Measurements from ENCODE around the gene ZSCAN29. TPM values are rescaled to one million over a fixed set of nuclear protein-coding genes. Genes with fewer than 3 reads are reported as not detected.

The ZSCAN29 gene
- 10 to 100 TPM; 17.4 to 34.6 (median 21.5) TPM for total RNA-seq

DNA sequence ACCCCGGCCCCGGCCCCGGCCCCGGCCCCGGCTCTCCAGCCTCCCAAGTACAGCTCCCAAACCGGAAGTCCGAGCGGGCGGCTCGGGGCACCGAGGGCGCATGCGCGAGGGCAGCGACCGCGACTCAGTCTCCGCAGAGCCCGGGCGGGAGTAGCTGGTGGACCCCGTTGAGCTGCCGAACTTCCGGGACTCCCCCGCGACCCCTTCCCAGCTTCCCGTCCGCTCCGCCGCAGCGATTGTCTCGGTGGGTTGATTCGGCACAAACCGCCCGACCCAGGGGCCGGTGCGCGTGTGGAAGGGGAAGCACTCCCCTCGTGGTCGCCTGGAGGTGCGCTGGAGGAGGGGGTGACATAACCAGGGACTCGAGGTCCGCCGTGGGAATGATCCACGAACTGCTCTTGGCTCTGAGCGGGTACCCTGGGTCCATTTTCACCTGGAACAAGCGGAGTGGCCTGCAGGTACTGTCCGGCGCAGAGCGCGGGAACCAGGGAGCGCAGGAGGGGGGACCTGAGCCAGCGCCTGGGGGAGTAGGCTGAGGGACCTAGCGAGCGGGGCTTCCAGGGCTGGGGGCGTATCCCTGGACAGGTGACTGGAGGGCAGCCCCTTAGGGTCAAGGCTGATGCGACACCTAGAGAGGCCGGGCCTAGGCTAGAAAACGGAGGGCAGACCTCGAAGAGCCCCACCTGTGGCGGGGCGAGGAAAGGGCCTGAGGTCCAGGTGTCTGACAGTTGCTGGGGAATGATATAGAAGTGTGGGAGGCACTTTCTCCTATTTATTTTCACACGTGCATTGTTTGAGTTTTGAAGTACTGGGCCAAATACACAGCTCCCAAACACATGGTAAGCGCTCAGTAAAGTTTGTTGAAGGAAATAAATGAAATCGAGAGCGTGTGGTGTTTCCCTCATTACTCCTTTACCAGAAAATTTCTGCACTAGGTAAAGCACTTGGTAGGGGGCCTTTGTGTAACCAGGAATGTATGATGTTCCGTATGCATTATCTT lies at the start of gene ZSCAN29, which contains the start of gene TUBGCP4:
TSS of gene ZSCAN29 (minus strand) at position 69 of the 1,000 bp plus-strand sequence. CDS start 1,130 bp downstream, outside the sequence.
TSS of gene TUBGCP4 (plus strand) at position 127 of the 1,000 bp plus-strand sequence. CDS start at position 381, 254 bp downstream.
- peak; percentile 94 for DNase-seq (ENCODE audit: extremely low spot score)
- Histone ChIP-seq H3K4me1 (peaks cover 26 to 34% (median 33%) of the 10 kb centered on the region in 4 donors), H3K9me3 (no peaks in the 10 kb centered on the region), H3K4me3 (peak within 1 kb of the TSS; percentile 66 to 97 (median 80)), H3K27me3 (no peaks in the 10 kb centered on the region), H3K36me3 (peaks cover 1 to 20% (median 12%) of the 10 kb centered on the region in 4 donors), H3K27ac (replicated peaks in 1 of 4) (peak within 1 kb of the TSS; percentile 75 to 84 (median 79))
- intact Hi-C loops (cut with DNase I), result loop anchor here (5.0 kb wide), 1 partner anchor 39 kb away; the partner anchor contains the start of gene LCMT2
- 9% methylated on average over 18 of the region's 66 CpGs for WGBS
- no peak for TF ChIP-seq POLR2A (IDR thresholded peaks at IDR 0.05; ENCODE audit: low read depth)
- TF ChIP-seq EP300 (IDR thresholded peaks at IDR 0.05), result no peak
- TF ChIP-seq CTCF (IDR thresholded peaks at IDR 0.05), result peak in 2 of 3 experiments; percentile 9 to 38
- TF ChIP-seq POLR2AphosphoS5 (IDR thresholded peaks at IDR 0.05), result peak; percentile 58 to 68

DNA sequence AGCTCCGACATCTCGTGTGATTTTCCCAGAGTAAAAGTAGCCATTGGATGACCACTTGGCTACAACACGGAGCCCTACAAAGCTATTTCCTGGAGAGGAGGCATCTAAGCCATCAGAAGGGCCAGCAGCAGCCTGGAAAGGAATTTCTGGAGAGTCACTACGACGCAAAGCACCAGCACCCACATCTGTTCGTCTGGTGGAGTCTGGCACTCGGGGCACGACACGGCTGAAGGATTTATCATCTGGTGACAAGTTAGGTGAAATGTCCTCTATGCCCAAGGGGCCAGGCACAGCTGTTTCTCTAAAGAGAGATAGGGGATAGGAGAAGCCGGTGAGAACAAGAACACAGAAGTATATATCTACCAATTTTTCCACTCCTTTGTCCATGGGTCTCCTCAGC lies 49.6 kb upstream of the ZSCAN29 start:
- H3K4me1 ChIP-seq, result no peaks in the 10 kb centered on the region
- H3K27ac ChIP-seq (replicated peaks in 1 of 4), result no peak overlapping the region
- TF ChIP-seq CTCF (IDR thresholded peaks at IDR 0.05) (no peak), POLR2AphosphoS5 (IDR thresholded peaks at IDR 0.05) (no peak), POLR2A (IDR thresholded peaks at IDR 0.05; ENCODE audit: low read depth) (no peak), EP300 (IDR thresholded peaks at IDR 0.05) (no peak)
- H3K36me3 ChIP-seq, result peaks cover 17 to 89% (median 77%) of the 10 kb centered on the region in 4 donors
- intact Hi-C loops (cut with DNase I), result no loop called here
- no peaks in the 10 kb centered on the region for H3K27me3 ChIP-seq
- no peak overlapping the region for H3K4me3 ChIP-seq
- H3K9me3 ChIP-seq, result no peaks in the 10 kb centered on the region
- 82% methylated on average over 10 of the region's 10 CpGs for WGBS
- no peak for DNase-seq (ENCODE audit: extremely low spot score)

GRCh38 chr15:43414196-43414595 lies 43.4 kb upstream of the ZSCAN29 start:
- H3K9me3 ChIP-seq, result no peaks in the 10 kb centered on the region
- no peaks in the 10 kb centered on the region for H3K4me1 ChIP-seq
- H3K36me3 ChIP-seq, result peaks cover 22 to 95% (median 78%) of the 10 kb centered on the region in 4 donors
- no peak overlapping the region for H3K27ac ChIP-seq (replicated peaks in 1 of 4)
- intact Hi-C loops (cut with DNase I), result no loop called here
- H3K27me3 ChIP-seq, result no peaks in the 10 kb centered on the region
- no peak overlapping the region for H3K4me3 ChIP-seq
- TF ChIP-seq CTCF (IDR thresholded peaks at IDR 0.05), result no peak
- no peak for DNase-seq (ENCODE audit: extremely low spot score)

DNA sequence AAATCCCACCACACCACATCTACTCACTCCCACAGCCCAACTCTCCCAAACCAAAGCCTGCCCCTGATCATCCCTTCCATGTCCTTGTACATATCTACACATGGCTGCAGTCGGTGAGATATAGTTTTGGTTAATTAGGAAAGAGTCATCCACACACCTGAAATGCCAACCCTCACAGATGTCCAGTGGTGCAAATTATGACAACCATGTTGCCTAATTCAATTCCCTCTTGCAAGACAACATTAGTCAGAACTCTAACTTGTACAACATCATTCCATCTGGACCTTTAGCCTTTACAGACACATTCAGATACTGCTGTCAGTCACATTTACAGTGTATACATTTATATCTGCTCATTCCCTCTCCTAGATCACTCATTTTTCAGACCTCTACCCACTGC lies 41.3 kb upstream of the ZSCAN29 start:
- Histone ChIP-seq H3K9me3 (no peaks in the 10 kb centered on the region), H3K27ac (replicated peaks in 1 of 4) (no peak overlapping the region), H3K4me1 (no peaks in the 10 kb centered on the region), H3K36me3 (peaks cover 40 to 99% (median 91%) of the 10 kb centered on the region in 4 donors), H3K27me3 (no peaks in the 10 kb centered on the region), H3K4me3 (no peak overlapping the region)
- no peak for DNase-seq (ENCODE audit: extremely low spot score)
- intact Hi-C loops (cut with DNase I), result no loop called here
- TF ChIP-seq EP300 (IDR thresholded peaks at IDR 0.05) (no peak), CTCF (IDR thresholded peaks at IDR 0.05) (no peak), POLR2A (IDR thresholded peaks at IDR 0.05; ENCODE audit: low read depth) (no peak), POLR2AphosphoS5 (IDR thresholded peaks at IDR 0.05) (no peak)
- WGBS, result 100% methylated on average over 1 of the region's 1 CpG

Data from esophagus muscularis mucosa (tissue), 4 donors.